ENCODE results near the gene DDX51.

Gene DDX51

GRCh38 chr12:132179431-132180362 is 35.6 kb upstream of the DDX51 start:
- DNase-seq, result no peak

GRCh38 chr12:132178801-132179401 is 34.8 kb upstream of the DDX51 start:
- DNase-seq, result peak; percentile 55

- DNase-seq, result no peak
Measured at GRCh38 chr12:132178316-132178715, 34.2 kb upstream of the DDX51 start.

GRCh38 chr12:132176920-132177551 is 32.9 kb upstream of the DDX51 start:
- no peak for DNase-seq

- no peak for DNase-seq
Measured at GRCh38 chr12:132176385-132176919, 32.3 kb upstream of the DDX51 start.

- DNase-seq, result no peak
Measured at GRCh38 chr12:132175496-132176384, 31.6 kb upstream of the DDX51 start.

- no peak for DNase-seq
Measured at GRCh38 chr12:132174839-132175490, 30.8 kb upstream of the DDX51 start.

- no peak for DNase-seq
Measured at GRCh38 chr12:132174015-132174838, 30.1 kb upstream of the DDX51 start.

- DNase-seq, result no peak
Measured at GRCh38 chr12:132173135-132174014, 29.3 kb upstream of the DDX51 start.

GRCh38 chr12:132172619-132173018 is 28.5 kb upstream of the DDX51 start:
- no peak for DNase-seq

GRCh38 chr12:132171968-132172521 is 27.9 kb upstream of the DDX51 start:
- DNase-seq, result no peak

- DNase-seq, result no peak
Measured at GRCh38 chr12:132171293-132171967, 27.3 kb upstream of the DDX51 start.

GRCh38 chr12:132170637-132171292 is 26.6 kb upstream of the DDX51 start:
- DNase-seq, result no peak

- no peak for DNase-seq
Measured at GRCh38 chr12:132170094-132170636, 26.0 kb upstream of the DDX51 start.

- no peak for DNase-seq
Measured at GRCh38 chr12:132169376-132169775, 25.3 kb upstream of the DDX51 start.

- DNase-seq, result no peak
Measured at GRCh38 chr12:132168311-132169031, 24.4 kb upstream of the DDX51 start.

- no peak for DNase-seq
Measured at GRCh38 chr12:132167611-132168310, 23.6 kb upstream of the DDX51 start.
